Measurements from ENCODE around the gene PKNOX2.

Gene PKNOX2

GRCh38 chr11:125156346-125157117, 8.0 kb upstream of the PKNOX2 start:
- TF ChIP-seq SIN3A (IDR thresholded peaks at IDR 0.05; ENCODE audit: borderline replicate concordance, insufficient read depth, low read length) (no peak), TAF1 (IDR thresholded peaks at IDR 0.05; ENCODE audit: borderline replicate concordance, insufficient read depth, low read length) (no peak), FOXP2 (optimal IDR thresholded peaks at IDR 0.05; ENCODE audit: borderline replicate concordance, extremely low read depth, extremely low read length, insufficient read depth) (no peak), POLR2AphosphoS5 (IDR thresholded peaks at IDR 0.05; ENCODE audit: low read depth, low read length) (no peak), REST (IDR thresholded peaks at IDR 0.05; ENCODE audit: insufficient read depth in 1 of 2, low read depth in 2 of 2, low read length in 2 of 2) (no peak)

GRCh38 chr11:125157118-125157733, 7.3 kb upstream of the PKNOX2 start:
- no peak for TF ChIP-seq SIN3A (IDR thresholded peaks at IDR 0.05; ENCODE audit: borderline replicate concordance, insufficient read depth, low read length)
- TF ChIP-seq FOXP2 (optimal IDR thresholded peaks at IDR 0.05; ENCODE audit: borderline replicate concordance, extremely low read depth, extremely low read length, insufficient read depth): no peak

- no peak for TF ChIP-seq REST (IDR thresholded peaks at IDR 0.05; ENCODE audit: insufficient read depth in 1 of 2, low read depth in 2 of 2, low read length in 2 of 2)
- no peak for TF ChIP-seq FOXP2 (optimal IDR thresholded peaks at IDR 0.05; ENCODE audit: borderline replicate concordance, extremely low read depth, extremely low read length, insufficient read depth)
- TF ChIP-seq POLR2AphosphoS5 (IDR thresholded peaks at IDR 0.05; ENCODE audit: low read depth, low read length): no peak
- TF ChIP-seq TAF1 (IDR thresholded peaks at IDR 0.05; ENCODE audit: borderline replicate concordance, insufficient read depth, low read length): no peak
- no peak for TF ChIP-seq SIN3A (IDR thresholded peaks at IDR 0.05; ENCODE audit: borderline replicate concordance, insufficient read depth, low read length)
Measured at GRCh38 chr11:125157953-125158680, 6.4 kb upstream of the PKNOX2 start.

- TF ChIP-seq TAF1 (IDR thresholded peaks at IDR 0.05; ENCODE audit: borderline replicate concordance, insufficient read depth, low read length): no peak
- no peak for TF ChIP-seq POLR2AphosphoS5 (IDR thresholded peaks at IDR 0.05; ENCODE audit: low read depth, low read length)
- TF ChIP-seq SIN3A (IDR thresholded peaks at IDR 0.05; ENCODE audit: borderline replicate concordance, insufficient read depth, low read length): no peak
- no peak for TF ChIP-seq FOXP2 (optimal IDR thresholded peaks at IDR 0.05; ENCODE audit: borderline replicate concordance, extremely low read depth, extremely low read length, insufficient read depth)
- TF ChIP-seq REST (IDR thresholded peaks at IDR 0.05; ENCODE audit: insufficient read depth in 1 of 2, low read depth in 2 of 2, low read length in 2 of 2): no peak
Measured at GRCh38 chr11:125162743-125163142, 1.8 kb upstream of the PKNOX2 start.

- TF ChIP-seq REST (IDR thresholded peaks at IDR 0.05; ENCODE audit: insufficient read depth in 1 of 2, low read depth in 2 of 2, low read length in 2 of 2) (no peak), SIN3A (IDR thresholded peaks at IDR 0.05; ENCODE audit: borderline replicate concordance, insufficient read depth, low read length) (no peak; the same call in 1 of the 2 replicates), FOXP2 (optimal IDR thresholded peaks at IDR 0.05; ENCODE audit: borderline replicate concordance, extremely low read depth, extremely low read length, insufficient read depth) (no peak), TAF1 (IDR thresholded peaks at IDR 0.05; ENCODE audit: borderline replicate concordance, insufficient read depth, low read length) (no peak), POLR2AphosphoS5 (IDR thresholded peaks at IDR 0.05; ENCODE audit: low read depth, low read length) (no peak)
Measured at GRCh38 chr11:125163431-125164063, 1.0 kb upstream of the PKNOX2 start.
